ENCODE results near the gene RPS16. TPM values are rescaled to one million over a fixed set of nuclear protein-coding genes. Genes with fewer than 3 reads are reported as not detected.
A peak's percentile ranks its signal among the peaks of the same experiment; 100 is the strongest.

Gene RPS16
- total and polyA plus RNA-seq, 2 donors (not counting 1 experiment from before 2014, with no cell fraction given), result 3,910 to 6,448 TPM

GRCh38 chr19:39401549-39402345, 34.0 kb downstream of the RPS16 start:
- Histone ChIP-seq H3K9me3 (ENCODE audit: control extremely low read depth in 1 of 3, control insufficient read depth in 2 of 3, insufficient read depth in 1 of 3, low read length in 2 of 3) (peaks cover 0 to 17% (median 0%) of the 10 kb centered on the region in 3 donors), H3K4me1 (ENCODE audit: control insufficient read depth in 2 of 2, insufficient read depth in 2 of 2, low read length in 2 of 2) (peaks cover 72 to 91% of the 10 kb centered on the region in 2 donors), H2AFZ (ENCODE audit: insufficient read depth, low read depth, low read length, poor library complexity, severe bottlenecking) (no peak overlapping the region), H3K4me2 (replicated peaks; ENCODE audit: low read depth, low read length, poor library complexity, severe bottlenecking) (peak overlapping the region; percentile 100), H4K20me1 (ENCODE audit: control insufficient read depth, insufficient read depth, low read length, poor library complexity, severe bottlenecking) (peaks cover under 1% of the 10 kb centered on the region), H3K9ac (ENCODE audit: low read length) (peak overlapping the region; percentile 98), H3K27ac (ENCODE audit: low read length in 2 of 2) (peak overlapping the region; percentile 100), H3K27me3 (replicated peaks in 1 of 4; ENCODE audit: control extremely low read depth in 1 of 4, control insufficient read depth in 3 of 4, insufficient read depth in 4 of 4, low read length in 3 of 4) (no peaks in the 10 kb centered on the region), H3K36me3 (replicated peaks in 1 of 2; ENCODE audit: control extremely low read depth in 1 of 2, control insufficient read depth in 1 of 2, extremely low read depth in 1 of 2, insufficient read depth in 2 of 2, low read length in 1 of 2) (peaks cover 0 to 9% of the 10 kb centered on the region in 2 experiments), H3K4me3 (ENCODE audit: control extremely low read depth in 1 of 5, extremely low read depth in 1 of 5, insufficient read depth in 1 of 5, low read depth in 2 of 5, low read length in 4 of 5) (peak overlapping the region in 4 of 5 experiments; percentile 63 to 91 (median 77)), H3K79me2 (ENCODE audit: control insufficient read depth, insufficient read depth, low read length) (peaks cover 65% of the 10 kb centered on the region)
- ChIA-PET CTCF (interaction anchor here (0.7 to 8.9 kb wide), 11 partner anchors 7 to 280 kb away, joined by 3 to 260 read pairs (median 6); partner anchors contain the start of genes EID2B, MED29, PAF1 and PLEKHG2), POLR2A (interaction anchor here (0.6 to 8.8 kb wide), 10 partner anchors 7 to 1025 kb away, joined by 3 to 74 read pairs (median 5); partner anchors contain the start of genes MED29, PAF1, PLEKHG2 and RPS16)
- H3K27ac Mint-ChIP-seq, result peak overlapping the region; percentile 96
- H3K4me1 Mint-ChIP-seq, result peaks cover 80% of the 10 kb centered on the region
- DNase-seq (peak; percentile 88), ATAC-seq (ENCODE audit: low read depth) (peak; percentile 29)
- TF ChIP-seq, protein P1, sequence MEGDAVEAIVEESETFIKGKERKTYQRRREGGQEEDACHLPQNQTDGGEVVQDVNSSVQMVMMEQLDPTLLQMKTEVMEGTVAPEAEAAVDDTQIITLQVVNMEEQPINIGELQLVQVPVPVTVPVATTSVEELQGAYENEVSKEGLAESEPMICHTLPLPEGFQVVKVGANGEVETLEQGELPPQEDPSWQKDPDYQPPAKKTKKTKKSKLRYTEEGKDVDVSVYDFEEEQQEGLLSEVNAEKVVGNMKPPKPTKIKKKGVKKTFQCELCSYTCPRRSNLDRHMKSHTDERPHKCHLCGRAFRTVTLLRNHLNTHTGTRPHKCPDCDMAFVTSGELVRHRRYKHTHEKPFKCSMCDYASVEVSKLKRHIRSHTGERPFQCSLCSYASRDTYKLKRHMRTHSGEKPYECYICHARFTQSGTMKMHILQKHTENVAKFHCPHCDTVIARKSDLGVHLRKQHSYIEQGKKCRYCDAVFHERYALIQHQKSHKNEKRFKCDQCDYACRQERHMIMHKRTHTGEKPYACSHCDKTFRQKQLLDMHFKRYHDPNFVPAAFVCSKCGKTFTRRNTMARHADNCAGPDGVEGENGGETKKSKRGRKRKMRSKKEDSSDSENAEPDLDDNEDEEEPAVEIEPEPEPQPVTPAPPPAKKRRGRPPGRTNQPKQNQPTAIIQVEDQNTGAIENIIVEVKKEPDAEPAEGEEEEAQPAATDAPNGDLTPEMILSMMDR (IDR thresholded peaks at IDR 0.05), result no peak
- no peak for TF ChIP-seq EZH2 (IDR thresholded peaks at IDR 0.05; ENCODE audit: borderline replicate concordance, insufficient read depth, low read depth, low read length, poor library complexity, severe bottlenecking)
- 25% methylated on average over 17 of the region's 25 CpGs for WGBS (ENCODE audit: insufficient coverage)
- no peaks in the 10 kb centered on the region for H3K9me3 Mint-ChIP-seq (ENCODE audit: insufficient read depth)
- intact Hi-C loops (cut with micrococcal nuclease), result loop anchor here (1.0 to 10.0 kb wide), 2 partner anchors 9 to 537 kb away; no protein-coding TSS in a partner anchor
- peak overlapping the region; percentile 94 for H3K4me3 Mint-ChIP-seq
- no peaks in the 10 kb centered on the region for H3K27me3 Mint-ChIP-seq
